GM15510 (cell line): Measurements from ENCODE around the gene ASAP2.

Experiments
- POLR2A ChIP-seq: IDR thresholded peaks from 3 replicates; pipeline ENCODE4 v1.6.1; 2011; ENCODE audit warnings: borderline replicate concordance; ENCODE audit not compliant: insufficient read length; ENCODE audit errors: extremely low read depth

The ASAP2 gene

DNA sequence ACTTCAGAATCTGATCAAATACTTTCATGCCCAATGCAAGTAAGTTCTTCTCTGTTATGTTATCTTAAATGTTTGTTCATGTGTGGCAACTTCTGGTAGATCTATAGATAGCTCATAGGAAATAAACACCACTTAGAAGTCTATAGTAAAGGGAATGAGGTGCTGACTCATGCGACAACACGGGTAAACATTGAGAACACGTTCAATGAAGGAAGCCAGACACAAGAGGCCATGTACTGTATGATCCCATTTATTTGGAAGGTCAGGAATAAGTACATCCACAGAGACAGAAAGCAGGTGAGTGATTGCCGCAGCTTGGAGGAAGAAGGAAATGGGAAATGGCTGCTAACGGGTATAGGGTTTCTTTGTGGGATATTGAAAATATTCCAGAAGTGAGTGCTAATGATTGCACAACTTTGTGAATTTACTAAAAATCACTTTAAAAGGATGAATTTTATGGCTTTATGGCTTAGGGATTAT is 121.3 kb downstream of the ASAP2 start:
- no peak for TF ChIP-seq POLR2A

DNA sequence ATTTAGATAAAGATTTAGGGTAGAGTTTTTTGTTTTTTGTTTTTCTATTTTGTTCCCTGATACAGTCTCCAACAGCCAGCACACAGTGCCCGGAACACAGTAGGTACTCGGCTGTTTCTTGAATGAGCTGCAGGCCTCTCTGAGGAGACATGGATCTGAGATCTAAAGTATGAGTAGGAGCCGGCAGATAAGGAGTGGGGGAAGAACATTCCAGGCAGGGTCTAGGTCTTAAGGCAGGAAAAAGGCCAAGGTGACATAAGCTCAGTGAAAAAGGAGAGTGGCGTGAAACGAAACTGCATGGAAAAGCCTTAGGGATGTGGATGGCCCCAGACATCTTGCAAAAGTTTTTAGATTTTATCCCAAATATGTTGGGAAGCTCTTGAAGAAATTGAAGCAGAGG is 122.3 kb downstream of the ASAP2 start:
- TF ChIP-seq POLR2A, result no peak

DNA sequence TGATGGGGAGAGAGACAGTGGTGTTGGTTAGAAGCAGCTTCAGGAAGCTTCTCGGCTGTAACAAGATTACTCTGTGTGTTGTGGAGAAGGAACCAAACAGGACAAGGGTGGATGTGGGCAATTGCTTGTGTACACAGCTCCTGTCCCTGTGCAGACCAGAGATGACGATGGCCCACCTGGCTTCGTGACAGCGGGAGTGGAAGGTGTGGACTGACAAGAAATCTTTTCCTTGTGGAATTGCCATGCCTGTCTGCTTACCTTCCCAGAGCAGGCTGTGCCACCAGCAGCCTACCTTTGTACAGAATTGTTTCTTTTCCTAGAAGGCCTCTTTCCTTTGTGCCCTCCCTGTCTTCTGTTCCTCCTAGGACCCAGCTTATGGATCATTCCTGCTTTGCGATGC is 122.9 kb downstream of the ASAP2 start:
- no peak for TF ChIP-seq POLR2A

DNA sequence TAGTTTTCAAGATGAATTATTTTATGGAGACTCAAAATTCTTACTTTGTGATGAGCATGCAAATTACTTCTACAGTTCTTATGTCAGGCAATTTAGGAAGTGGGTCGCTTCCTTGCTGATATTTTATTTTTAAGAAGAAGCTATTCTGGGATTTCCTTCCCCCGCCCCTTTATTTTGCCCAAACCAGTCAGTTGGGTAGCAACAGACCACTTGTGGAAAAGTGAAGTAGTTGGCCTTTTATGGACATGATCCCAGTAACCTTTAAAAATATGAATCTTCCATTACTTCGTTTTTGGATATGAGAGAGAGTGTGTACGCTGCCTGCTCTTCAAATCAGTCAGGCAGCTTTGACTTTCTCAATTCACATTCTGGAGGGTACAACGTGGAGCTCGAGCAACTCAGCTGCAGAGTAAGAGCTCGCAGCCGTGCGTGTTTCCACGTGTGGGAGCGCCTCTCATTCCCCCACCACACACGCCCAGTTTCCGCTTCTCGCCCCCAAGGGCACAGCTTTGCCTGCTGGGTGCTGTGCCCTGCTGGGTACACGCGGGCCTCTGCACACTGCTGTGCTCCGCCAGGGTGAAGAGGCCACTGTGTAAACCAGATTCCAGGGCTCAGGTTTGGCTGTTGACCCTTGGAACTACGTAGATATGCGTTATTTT is 124.1 kb downstream of the ASAP2 start:
- no peak for TF ChIP-seq POLR2A

DNA sequence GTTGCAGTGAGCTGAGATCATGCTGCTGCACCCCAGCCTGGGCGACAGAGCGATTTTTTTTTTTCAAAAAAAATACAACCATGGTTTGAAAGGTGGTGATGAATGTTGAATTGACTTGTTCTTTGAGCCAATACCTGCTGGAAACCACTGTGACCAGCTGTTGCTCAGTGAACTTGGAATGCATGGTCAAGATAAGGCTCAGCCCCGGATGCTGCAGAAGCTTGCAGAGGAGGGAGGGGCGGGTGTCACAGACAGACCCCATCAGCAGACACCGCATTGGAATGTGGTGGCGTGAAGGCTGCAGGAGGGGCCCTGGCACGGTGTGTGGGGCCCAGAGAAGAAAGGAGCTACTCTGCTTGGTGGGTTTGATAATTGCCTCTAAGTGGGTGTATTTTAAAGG is 125.1 kb downstream of the ASAP2 start:
- no peak for TF ChIP-seq POLR2A

DNA sequence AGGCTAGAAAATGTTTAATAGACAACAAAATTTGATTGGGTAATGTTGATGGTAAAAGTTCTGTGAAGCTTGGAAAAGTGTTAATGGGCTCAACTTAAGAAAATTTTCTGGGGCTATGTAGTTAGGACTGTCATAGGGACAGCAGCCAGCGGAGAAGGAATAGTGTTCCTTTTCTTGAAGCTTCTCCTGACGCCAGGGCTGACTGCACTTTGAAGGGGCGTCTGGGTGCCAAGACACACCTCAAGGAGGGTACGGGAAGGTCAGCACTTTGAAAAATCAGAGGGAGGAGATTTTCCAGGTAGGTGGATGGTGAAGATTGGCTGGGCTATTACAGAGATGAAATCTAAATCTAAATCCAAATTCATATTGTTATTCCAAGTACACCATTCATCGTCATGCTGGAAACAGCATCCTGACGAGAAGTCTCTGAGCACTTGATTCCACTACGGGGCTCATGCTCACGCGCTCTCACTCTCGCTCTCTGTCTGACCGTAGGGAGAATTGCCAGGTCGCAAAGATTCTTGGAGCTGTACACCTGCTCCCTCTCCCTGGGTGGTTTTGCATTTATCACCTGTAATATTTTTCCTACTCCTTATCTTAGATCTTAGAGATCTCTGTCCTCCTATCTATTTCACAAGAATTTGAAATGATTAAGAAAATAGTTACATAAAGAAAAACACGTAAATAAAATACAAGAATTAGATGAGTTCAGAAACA is 125.7 kb downstream of the ASAP2 start:
- TF ChIP-seq POLR2A, result no peak

DNA sequence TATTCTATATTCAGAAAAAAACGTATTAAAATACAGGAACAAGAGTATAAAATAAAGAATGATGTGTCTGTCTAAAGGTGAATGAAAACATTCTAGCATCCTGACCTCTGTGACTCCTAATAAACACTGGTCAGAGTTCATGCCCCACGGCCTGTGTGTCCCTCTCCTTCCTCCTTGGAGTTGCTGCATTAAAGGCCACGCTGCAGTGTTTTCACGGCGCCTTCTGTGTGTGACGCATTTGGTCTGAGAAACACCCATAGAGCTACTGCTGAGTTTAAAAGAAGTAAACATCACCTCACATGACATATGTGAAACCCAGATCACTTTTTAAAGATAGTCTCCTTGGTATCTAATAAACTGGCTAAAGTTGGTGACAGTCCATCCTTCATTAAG is 126.2 kb downstream of the ASAP2 start:
- TF ChIP-seq POLR2A, result no peak

DNA sequence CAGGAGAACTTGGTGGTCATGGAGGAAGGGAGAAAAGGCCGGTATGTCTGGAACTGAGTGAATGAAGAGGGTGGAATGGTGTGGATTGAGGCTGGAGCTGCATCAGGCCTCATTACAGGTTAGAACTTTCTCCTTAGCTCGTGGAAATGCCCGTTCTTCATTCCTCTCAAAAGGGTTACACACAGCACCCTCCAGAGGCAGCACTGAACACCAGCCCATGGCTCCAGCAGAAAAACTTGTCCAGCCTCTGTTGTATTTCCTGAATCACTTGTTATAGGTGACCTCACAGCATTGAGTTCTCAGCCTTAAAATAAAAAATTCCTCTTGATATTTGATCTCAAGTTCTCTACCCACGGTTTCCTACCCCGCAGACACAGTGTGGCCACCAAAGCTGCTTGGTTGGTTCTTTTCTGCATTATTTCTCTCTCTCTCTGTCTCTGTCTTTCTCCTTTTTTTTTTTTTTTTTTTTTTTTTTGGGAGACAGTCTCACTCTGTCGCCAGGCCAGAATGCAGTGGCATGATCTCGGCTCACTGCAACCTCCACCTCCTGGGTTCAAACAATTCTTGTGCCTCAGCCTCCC is 127.1 kb downstream of the ASAP2 start:
- no peak for TF ChIP-seq POLR2A

DNA sequence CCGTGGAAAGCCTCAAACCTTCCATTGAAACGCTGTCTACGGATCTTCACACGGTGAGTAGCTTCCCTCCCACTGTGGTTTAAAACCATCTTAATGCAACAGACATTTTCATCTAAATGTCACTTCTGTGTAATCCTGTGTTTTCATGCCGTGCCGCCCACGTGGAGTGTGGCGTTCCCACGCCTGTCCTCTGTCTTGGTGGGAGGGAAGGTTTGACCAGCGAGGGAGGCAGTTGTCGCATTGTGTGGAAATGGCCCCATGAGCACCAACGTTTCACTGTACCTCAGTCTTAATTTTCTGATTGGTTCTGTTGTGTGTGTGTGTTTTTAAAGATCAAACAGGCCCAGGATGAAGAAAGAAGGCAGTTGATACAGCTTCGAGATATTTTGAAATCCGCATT is 128.1 kb downstream of the ASAP2 start:
- no peak for TF ChIP-seq POLR2A

DNA sequence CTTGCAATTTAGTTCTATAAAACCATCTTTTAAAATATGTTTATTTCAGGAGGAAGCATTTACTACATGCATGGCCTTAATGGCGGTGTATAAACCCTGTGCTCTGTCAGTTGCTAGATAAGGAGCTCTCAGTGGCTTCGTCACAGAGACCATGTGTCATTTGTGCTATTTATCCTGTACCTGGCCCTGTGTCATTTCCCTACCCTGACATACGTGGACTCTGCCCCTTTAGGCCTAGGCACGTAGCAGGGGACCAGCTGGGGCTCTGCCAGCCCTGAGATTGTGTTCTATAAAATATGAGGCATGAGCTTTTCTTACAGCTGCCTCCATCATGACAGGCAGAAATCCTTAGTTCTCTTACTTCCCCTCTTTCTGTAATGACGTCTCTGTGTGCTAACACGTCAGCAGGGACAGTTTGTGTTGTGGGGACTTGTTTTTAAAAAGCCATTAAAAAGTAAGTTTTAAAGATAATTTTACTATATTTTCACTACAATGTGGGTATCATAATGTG is 128.8 kb downstream of the ASAP2 start:
- no peak for TF ChIP-seq POLR2A

DNA sequence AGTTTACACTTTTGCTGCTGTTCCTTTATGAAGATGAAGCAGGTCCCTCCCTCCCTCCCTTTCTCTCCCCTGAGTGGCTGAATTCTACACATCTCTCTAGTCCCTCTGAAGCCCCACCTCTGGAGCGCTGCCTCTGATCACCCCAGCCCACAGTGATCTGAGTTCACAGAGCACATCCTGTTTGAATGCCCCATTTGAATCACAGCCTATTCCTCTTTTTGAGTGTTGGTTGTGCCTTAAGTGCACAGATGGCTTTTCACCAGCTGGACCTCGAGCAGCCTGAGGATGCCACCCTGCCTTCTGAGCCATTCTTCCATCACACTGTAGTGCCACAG is 129.6 kb downstream of the ASAP2 start:
- TF ChIP-seq POLR2A, result no peak

DNA sequence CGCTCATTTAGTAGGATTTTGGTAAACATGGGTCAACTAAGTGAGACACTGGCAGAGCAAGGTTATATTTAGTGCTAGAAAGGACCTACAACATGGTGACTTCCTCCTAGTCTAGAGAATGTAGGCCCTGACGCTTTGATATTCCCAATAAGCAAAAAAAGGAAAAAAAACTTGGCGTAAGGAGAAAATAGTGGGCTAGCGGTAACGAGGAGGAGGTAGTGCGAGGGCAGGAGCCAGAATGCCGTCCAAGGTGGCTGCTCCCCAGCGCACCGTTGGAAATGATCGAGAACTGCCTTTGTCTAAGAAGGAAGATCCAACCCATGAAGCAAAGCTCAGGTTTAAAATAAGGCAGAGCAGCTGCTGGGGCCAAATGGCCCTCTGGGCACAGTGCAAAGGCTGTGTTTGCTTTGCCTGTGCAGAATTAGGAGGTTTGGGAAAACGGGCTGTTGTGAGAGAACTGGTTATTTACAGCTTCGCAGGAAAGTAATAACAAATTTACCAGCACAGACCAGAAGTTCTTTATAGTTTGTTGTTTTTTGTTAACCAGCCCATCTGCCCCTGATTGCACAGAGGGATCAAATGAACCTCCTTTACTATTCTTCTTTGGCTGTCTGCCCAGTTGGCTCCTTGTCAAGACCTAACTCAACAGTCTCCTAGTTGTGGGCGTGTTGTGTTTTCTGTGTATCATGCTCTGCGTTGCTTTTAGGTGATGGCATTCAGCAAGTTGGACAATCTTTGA is 130.1 kb downstream of the ASAP2 start:
- no peak for TF ChIP-seq POLR2A

DNA sequence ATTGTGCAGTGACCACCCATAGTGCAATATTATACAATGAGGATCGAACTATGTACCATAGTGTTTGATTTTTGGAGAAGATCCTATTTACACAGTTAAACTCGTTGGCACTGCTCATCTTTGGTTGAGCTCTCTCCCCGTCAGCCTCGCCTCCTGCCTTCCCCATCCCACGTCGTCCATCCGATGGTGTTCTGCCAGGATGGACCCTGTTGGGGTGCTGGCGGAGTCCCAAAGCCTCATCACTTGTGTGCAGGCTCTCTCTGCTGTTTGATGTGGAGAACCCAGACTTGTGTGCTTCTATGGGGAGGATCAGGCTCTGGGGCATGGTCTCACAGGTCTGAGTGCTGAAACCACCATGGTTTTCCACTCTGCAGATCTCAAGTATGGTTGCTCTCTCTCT is 131.3 kb downstream of the ASAP2 start:
- TF ChIP-seq POLR2A, result no peak

DNA sequence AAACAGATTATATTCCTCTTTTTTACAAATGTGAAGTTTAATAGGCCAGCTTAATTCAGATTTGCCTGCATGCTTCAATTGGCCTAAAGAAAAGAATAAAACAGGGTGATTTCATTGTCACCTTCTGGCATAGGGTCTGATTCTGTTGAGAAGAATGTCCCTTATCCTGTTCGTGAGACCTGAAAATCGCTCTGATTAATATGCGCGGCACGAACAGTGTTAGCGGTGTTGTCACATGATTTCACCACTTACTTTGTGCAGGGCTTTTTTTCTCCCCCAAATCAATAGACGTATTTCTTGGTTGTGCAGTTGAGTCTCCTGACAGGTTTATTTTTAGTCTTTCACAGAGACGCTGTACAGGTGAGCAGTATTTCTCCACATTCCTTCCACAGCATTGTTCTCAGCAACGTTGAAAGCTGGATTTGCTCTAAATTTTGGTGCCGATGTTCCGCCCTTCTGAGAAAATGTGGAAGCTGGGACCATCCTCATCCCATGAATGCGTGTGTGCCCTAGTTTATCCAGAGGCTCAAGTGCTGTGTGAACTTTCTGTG is 134.8 kb downstream of the ASAP2 start:
- no peak for TF ChIP-seq POLR2A

DNA sequence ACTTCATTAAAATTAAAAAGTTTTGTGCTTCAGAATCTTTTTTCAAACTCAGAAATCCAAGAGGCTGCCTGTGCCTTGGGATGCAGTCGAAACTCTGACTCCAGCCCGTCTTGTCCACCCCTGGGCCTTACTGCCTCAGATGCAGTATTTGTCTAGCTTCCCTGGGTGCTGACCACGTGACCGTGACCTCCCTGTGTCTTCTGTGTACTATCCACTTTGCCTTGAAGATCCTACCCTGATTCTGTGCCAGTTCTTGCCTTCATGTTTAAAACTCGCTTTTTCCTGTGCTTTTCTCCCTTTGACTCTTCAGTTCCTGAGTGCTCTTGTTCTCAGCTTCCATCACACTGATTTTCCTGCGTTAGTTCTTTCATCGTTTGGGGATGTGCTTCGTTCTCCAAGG is 136.0 kb downstream of the ASAP2 start:
- no peak for TF ChIP-seq POLR2A
